ENCODE results near the gene C1orf232.

DNA sequence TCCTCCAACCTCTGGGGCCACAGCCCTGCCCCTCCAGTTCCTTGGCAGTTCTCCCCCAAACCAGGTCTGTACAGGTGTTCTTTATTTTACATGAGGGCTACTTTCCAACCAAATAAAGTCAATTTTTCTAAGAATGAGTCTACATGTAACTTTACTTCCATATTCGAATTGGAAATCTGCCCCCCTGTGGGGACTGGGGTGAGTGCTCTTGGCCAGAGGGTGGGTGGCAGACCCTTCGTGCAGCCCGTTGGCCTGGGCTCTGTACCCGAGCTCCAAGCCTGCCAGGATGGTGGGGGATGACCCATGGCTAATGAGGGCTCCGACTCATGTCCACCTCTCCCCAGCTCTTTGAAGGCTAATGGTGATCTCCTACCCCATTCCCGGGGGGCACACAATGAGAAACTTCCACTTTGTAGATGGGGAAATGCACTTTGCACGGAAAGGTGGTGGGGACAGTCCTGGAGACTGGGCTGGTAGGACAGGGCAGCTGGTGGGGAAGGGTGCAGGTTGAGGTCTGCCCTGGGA lies 21.1 kb upstream of the C1orf232 start:
- TF ChIP-seq TAF1 (IDR thresholded peaks at IDR 0.05; ENCODE audit: low read depth, low read length) (no peak), POLR2A (IDR thresholded peaks at IDR 0.05; ENCODE audit: low read depth, low read length) (no peak), SPI1 (IDR thresholded peaks at IDR 0.05; ENCODE audit: low read depth, low read length) (no peak), POLR2AphosphoS5 (IDR thresholded peaks at IDR 0.05; ENCODE audit: low read depth, low read length) (no peak)

All from GM12891 (cell line).